GM21526 (cell line): ENCODE data around the gene WDR31.
A peak's percentile ranks its signal among the peaks of the same experiment; 100 is the strongest.
"Not testable (repeated sequence)": the region's sequence is repeated elsewhere in the genome, so short reads cannot be mapped to it uniquely, and the experiment has no call there.

Experiments
- ATAC-seq: cut with Tn5 transposase; IDR thresholded peaks from one replicate; pipeline ENCODE4 v1.9.1; 2021; ENCODE audit warnings: moderate library complexity; ENCODE audit not compliant: unreplicated experiment, low FRiP score

WDR31 gene

DNA sequence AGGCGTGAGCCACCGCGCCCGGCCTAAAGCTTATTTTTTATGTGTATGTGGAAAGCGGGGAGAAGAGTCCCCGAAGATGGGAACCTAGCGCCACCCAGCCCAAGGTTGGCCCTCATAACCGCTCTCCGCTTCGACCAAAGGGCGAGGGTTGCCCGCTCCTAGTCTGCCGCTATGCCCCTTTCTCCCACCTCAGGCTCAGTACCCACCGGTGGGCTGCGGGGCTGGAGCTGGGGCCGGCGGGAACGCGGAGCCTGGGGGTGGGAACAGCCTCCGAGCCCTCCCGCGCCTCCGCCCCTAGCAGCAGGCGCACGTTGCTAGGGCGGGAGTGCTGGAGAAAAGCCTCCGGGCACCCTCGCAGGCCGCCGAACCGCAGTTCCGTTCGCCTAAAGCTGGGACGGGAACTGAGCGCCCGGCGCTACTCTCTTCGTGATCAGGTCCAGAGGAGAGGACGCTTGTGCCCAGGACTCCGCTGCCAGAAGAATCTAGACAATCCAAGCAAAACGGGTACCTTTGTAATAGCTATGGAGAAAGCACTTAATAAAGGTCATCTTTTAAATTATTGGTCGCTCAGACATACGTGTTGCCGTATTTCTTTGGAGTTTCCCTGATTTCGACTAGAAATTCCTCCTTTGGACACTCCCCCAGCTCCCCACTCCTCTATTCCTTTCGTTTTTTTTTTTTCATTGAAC, at the start of gene WDR31:
Gene WDR31, minus strand, starts transcription at position 265 of the 689 bp plus-strand sequence. CDS start 8,253 bp downstream, outside the sequence.
- ATAC-seq = peak; percentile 96

GRCh38 chr9:113389451-113389850, 49.4 kb upstream of the WDR31 start:
- no peak for ATAC-seq

DNA sequence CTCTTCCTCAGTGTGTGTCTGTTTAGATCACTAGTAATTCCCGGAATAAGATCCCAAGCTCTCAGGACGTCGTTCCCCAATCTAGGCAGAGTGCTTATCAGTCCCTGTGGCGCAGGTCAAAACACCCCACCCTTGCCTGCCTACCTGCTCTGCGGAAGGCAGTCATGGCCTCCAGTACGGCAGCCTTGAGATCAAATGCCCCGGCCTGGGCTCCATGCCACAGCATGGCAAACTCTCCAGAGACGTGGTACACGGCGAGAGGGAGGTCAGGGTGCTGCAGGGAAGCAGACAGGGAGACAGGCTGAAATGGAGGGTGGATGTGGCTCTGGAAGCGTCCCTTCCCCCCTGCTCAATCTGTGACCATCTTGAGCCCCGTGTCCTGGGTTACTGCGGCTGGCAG, 48.8 kb upstream of the WDR31 start:
- no peak for ATAC-seq

DNA sequence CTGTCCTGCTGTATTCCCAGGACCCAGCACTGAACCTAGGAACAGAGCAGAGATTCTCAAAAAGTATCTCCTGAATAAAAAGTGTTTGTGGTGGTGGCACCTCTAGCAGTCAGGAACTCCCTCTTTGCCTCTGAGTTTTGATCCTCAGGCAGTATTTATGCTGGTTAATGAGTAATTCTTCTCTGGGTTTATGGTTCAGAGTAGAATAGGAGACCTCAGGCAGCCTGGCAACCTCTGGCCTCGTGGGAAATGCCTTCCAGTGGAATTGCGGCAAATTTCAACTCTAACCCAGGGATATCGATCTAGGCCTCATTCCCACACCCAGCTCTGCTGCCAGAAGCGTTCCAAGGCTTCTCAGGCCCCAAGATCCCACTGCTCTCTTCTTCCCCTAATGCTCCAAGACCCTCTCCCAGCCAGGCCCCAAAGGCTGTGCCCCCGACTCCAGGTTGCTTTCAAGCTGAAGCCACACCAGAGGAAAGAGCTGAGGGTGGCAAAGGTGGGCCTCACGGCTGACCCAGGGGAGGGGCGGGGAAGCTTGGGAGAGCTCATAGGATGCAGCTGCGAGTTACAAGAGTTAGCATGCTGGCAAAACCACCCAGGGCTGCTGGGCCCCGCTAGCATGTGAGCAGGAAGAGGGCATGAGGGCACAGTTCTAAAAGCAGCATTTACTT, 47.6 kb upstream of the WDR31 start:
- no peak for ATAC-seq

GRCh38 chr9:113386571-113387393, 46.7 kb upstream of the WDR31 start:
- ATAC-seq = no peak

- no peak for ATAC-seq
Observed at GRCh38 chr9:113381909-113382411, 41.9 kb upstream of the WDR31 start.

- ATAC-seq = not testable (repeated sequence)
Observed at GRCh38 chr9:113381441-113381840, 41.4 kb upstream of the WDR31 start.

GRCh38 chr9:113380869-113381378, 40.8 kb upstream of the WDR31 start:
- ATAC-seq = peak; percentile 48

- ATAC-seq = not testable (repeated sequence)
Observed at GRCh38 chr9:113379829-113380210, 39.7 kb upstream of the WDR31 start.

DNA sequence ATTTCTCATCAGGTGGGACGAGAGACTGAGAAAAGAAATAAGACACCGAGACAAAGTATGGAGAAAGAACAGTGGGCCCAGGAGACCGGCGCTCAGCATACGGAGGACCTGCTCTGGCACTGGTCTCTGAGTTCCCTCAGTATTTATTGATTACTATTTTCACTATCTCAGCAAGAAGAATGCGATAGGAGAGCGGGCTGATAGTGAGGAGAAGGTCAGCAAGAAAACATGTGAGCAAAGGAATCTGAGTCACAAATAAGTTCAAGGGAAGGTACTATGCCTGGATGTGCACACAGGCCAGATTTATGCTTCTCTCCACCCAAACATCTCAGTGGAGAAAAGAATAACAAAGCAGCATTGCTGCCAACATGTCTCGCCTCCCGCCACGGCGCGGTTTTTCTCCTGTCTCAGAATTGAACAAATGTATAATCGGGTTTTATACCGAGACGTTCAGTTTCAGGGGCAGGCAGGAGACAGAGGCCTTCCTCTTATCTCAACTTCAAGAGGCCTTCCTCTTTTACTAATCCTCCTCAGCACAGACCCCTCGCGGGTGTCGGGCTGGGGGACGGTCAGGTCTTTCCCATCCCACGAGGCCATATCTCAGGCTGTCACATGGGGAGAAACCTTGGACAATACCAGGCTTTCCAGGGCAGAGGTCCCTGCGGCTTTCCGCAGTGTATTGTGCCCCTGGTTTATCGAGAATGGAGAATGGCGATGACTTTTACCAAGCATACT, 39.2 kb upstream of the WDR31 start:
- not testable (repeated sequence) for ATAC-seq

DNA sequence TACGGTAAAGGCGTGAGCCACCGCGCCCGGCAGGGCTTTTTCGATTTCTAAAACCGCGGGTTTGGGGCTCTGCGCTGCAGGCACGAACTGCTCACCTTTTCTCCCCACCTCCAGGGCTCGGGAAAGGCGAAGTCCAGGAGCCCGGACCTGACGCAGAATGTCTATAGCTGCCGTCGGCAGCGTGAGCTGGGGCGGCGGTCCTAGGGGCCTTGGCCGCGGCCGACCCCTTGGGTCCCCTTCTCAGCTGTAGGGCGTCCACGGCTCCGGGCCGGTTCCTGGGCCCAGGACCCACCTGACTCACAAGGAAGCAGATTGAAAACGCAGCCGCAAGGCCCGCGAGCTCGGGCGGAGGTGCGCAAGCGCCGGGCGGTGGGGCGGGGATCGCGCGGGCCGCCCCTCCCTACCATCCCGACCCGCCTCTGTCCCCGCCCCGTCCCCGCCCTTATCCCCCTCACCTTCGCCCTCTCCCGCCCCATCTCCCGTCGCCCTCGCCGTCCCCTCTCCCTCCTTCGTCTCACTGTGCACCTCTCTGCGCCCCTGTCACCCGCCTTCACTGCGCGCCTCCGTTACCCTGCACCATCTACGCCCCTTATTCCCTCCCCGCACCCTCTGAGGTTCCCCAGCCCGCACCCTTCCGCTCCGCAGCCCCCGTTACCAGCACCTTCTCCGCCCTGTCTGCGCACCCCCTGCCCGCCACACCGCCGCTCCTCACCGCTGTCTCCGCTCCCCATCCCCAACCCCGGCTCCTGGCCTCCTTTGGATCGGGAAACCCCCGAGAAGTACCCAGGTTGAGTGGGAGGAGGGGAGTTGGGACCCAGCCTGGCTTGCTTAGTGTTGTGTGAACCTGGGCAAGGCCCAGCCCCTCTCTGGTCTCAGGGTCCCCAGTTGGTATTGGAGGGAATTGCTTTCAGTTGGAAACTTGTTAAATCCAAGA, 36.8 kb upstream of the WDR31 start, which contains the start of gene HDHD3:
Gene HDHD3, minus strand, starts transcription at position 353 of the 934 bp plus-strand sequence. CDS start 2,632 bp downstream, outside the sequence.
- peak; percentile 76 for ATAC-seq

GRCh38 chr9:113375057-113376023, 35.3 kb upstream of the WDR31 start:
- ATAC-seq = no peak

DNA sequence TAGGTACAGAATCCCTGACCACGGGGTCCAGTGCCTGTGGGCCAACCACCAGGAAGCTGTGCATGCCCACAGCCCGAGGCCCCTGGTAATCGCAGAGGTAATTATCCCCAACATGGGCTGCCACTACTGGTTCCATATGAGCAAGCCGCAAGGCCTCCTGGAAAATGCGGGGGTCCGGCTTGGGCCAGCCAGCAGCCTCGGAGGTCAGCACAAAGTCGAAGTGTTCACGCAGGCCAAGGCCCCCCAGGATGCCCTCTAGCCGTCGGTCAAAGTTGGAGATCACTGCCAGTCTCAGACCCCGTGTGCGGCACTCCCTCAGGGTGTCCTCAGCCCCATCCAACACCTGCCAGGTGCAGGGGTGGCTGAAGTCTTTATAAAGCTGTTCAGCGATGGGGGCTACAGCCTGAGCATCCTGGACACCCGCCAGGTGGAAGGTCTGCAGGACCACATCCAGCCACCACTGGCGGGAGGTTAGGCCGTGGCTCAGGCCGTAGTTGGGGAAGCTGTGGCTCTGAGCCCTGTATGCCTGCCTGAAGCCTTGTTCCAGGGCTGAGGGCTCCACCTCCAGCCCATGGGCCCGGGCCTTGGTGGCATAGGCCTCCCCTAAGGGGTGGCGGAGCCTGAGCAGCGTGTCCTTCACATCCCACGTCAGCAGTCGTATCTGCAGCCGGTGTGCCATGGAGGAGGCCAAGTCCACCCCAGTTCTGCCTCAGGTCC, 33.8 kb upstream of the WDR31 start:
- no peak for ATAC-seq

GRCh38 chr9:113373256-113373655, 33.2 kb upstream of the WDR31 start:
- ATAC-seq = no peak

- no peak for ATAC-seq
Observed at GRCh38 chr9:113372059-113372458, 32.0 kb upstream of the WDR31 start.

DNA sequence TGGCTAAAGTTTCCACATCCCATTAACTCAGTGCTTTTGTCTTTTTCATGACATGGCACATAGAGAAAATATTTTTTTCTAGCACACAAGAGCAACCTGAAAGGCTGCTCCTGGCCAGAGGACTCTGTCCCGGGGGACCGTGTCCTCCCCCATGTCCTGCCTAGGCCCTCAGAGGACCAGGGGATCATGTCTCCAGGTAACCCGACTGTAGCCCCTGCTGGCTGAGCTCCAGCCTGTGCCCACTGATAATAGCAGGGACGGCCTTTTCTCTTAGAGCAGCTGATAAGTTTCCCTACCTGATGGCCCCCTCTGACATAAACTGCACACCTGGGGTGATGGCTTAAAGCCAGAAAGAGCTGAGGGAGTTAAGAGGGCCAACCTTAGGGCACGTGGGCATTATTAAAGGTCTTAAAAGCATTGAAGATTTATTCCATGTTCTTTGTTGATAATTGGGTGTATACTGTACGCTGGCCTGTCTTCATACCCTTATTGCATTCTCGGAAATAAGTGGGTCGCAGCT, 30.8 kb upstream of the WDR31 start:
- ATAC-seq = no peak

DNA sequence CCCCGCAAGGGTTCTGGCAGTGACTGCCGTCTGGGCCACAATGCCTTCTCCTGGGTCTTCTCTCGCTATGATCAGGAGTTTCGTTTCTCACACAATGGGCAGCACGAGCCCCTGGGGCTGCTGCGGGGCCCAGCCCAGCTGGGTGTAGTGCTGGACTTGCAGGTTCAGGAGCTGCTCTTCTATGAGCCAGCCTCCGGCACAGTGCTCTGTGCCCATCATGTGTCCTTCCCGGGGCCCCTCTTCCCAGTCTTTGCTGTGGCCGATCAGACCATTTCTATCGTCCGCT, 29.7 kb upstream of the WDR31 start:
- no peak for ATAC-seq
